D721Med (cell line): Measurements from ENCODE around the gene ECE2.

ENCODE experiments used
- DNase-seq: peaks from one replicate; pipeline ENCODE4 v3.0.0; 2011; ENCODE audit warnings: low spot score; ENCODE audit not compliant: insufficient read length
- FAIRE-seq: peaks from 2 replicates; lab custom pipeline; 2011; peaks lifted over from hg19 to GRCh38; lab: Jason Lieb, UNC
- CTCF ChIP-seq: IDR thresholded peaks from 2 replicates; pipeline ENCODE4 v1.5.1; 2012; ENCODE audit warnings: mild to moderate bottlenecking, control low read depth; ENCODE audit not compliant: insufficient read depth; ENCODE audit errors: missing control alignments

The ECE2 gene

DNA sequence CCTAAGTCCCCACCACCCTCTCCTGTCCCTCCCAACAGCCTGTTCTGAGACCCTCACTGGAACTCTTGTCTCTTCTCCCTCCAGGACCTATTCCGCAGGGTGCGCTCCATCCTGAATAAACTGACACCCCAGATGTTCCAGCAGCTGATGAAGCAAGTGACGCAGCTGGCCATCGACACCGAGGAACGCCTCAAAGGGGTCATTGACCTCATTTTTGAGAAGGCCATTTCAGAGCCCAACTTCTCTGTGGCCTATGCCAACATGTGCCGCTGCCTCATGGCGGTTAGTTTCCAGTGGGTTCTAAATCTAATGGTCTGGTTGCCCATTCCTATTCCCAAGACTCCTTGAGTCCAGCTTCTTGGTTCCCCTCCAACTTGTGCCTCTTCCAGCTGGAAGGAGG lies 47.9 kb downstream of the ECE2 start:
- no peak for FAIRE-seq
- no peak for DNase-seq
- TF ChIP-seq CTCF = no peak

- no peak for FAIRE-seq
- no peak for TF ChIP-seq CTCF
- DNase-seq = peak; percentile 5
Observed at GRCh38 chr3:184325269-184325668, 49.4 kb downstream of the ECE2 start.

GRCh38 chr3:184325715-184326369 lies 50.0 kb downstream of the ECE2 start:
- peak; percentile 10 for DNase-seq
- FAIRE-seq = no peak
- TF ChIP-seq CTCF = no peak

- FAIRE-seq = no peak
- DNase-seq = no peak
- no peak for TF ChIP-seq CTCF
Observed at GRCh38 chr3:184327171-184327570, 51.3 kb downstream of the ECE2 start.

- TF ChIP-seq CTCF = no peak
- FAIRE-seq (no peak), DNase-seq (peak; percentile 21)
Observed at GRCh38 chr3:184328516-184328915, 52.7 kb downstream of the ECE2 start.

DNA sequence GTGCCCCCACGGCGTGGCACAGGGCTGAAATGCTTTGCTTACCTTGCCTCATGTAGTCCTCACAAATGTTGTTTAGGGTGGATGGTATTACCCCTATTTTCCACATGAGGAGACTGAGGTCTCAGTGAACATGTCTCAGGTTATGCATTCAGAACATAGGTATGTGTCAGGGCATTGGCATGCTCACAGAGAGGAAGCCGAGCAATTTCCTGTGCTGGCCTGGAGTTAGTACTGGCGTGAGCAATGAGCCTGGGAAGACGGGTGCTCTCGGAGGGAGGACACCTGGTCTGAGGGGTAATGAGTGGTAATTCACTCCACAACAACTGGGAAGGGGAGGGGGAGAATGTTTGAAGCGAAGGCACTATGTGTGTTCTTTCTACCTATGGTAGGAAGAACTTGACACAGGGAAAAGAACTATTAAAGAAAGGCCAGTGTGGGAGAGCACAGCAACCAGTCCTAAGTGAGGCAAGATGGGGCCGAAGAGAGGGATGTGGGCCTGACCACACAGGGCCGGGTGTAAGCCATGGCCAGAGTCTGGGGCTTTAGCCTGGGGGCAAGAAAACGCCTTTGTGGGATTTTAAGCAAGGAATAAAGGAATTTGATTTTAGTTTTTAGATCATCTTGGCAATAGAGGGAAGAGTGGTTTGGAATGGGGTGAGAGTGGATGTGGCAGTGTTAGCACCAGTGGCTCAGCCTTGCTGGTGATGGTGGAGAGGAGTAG lies 56.7 kb downstream of the ECE2 start:
- DNase-seq = no peak
- no peak for FAIRE-seq
- TF ChIP-seq CTCF = no peak

DNA sequence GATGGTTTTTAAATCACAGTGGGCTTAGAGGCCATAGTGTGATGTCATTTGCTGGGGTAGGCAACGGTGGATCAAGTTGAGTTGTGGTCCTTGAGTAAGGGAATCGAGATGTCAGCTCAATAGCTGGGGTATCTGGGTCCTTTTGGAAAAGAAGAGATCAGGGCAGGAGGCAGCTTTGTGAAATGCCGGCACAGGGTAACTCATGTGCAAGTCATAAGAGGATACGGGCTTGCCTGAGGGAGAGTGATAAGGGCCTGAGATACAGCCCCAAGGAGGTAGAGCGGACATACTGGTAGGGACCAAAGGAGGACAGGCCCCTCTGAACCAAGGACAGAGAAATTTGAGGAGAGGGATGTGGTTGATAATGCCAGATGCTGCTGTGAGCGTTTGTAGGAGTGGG lies 57.4 kb downstream of the ECE2 start:
- FAIRE-seq (no peak), DNase-seq (no peak)
- no peak for TF ChIP-seq CTCF
